ENCODE data around the gene CRISPLD2. TPM values are rescaled to one million over a fixed set of nuclear protein-coding genes. Genes with fewer than 3 reads are reported as not detected.

Gene CRISPLD2
- total RNA-seq, 1 donor: 0.99 TPM

GRCh38 chr16:84895016-84895415 is 75.2 kb downstream of the CRISPLD2 start:
- no peak overlapping the region for H3K4me3 ChIP-seq (ENCODE audit: low read depth, low read length)
- TF ChIP-seq CTCF (IDR thresholded peaks at IDR 0.05; ENCODE audit: insufficient read depth, low read length): no peak
- DNase-seq (ENCODE audit: low read depth): no peak

DNA sequence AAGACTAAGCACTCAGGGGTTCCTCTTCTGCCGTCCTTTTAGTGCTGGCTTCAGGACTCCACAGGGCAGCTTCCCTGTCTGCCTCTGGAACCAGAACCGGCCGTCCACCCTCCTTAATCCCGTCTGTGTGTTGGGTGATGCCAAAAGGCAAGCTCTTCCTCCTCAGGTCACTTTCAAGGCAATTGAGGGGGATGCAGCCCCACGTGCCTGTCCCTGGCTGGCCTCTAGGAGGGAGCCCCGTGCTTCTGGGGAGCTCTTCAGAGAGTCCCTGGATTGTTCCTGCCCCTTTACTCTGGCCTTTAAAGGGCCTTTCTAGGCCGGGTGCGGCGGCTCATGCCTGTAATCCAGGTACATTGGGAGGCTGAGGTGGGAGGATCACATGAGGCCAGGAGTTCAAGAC is 77.1 kb downstream of the CRISPLD2 start:
- no peak overlapping the region for H3K4me3 ChIP-seq (ENCODE audit: low read depth, low read length)
- DNase-seq (ENCODE audit: low read depth): no peak
- TF ChIP-seq CTCF (IDR thresholded peaks at IDR 0.05; ENCODE audit: insufficient read depth, low read length): no peak

GRCh38 chr16:84897911-84898377 is 78.2 kb downstream of the CRISPLD2 start:
- TF ChIP-seq CTCF (IDR thresholded peaks at IDR 0.05; ENCODE audit: insufficient read depth, low read length): no peak
- no peak for DNase-seq (ENCODE audit: low read depth)
- H3K4me3 ChIP-seq (ENCODE audit: low read depth, low read length): no peak overlapping the region

GRCh38 chr16:84898447-84898846 is 78.7 kb downstream of the CRISPLD2 start:
- DNase-seq (ENCODE audit: low read depth): no peak
- no peak overlapping the region for H3K4me3 ChIP-seq (ENCODE audit: low read depth, low read length)
- TF ChIP-seq CTCF (IDR thresholded peaks at IDR 0.05; ENCODE audit: insufficient read depth, low read length): no peak

DNA sequence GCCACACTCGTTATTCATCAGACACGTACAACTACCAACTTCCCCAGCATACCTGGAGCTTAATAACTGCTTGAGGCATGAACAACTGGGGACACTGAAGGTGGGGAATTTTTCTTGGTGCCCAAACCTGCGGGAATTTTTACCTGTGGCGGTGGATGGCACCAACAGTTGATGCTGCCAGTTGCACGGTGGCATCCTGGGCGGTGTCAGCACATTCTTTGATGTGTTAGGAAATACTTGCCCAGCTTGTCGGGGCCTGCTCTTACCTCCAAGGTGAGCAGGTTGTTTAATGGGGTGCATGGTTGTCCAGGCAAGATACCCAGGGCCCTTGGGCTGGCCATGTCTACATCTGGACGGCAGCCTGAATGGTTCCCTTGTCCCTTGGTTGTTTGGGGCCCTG is 79.6 kb downstream of the CRISPLD2 start:
- DNase-seq (ENCODE audit: low read depth): no peak
- TF ChIP-seq CTCF (IDR thresholded peaks at IDR 0.05; ENCODE audit: insufficient read depth, low read length): no peak
- no peak overlapping the region for H3K4me3 ChIP-seq (ENCODE audit: low read depth, low read length)

GRCh38 chr16:84905965-84906460 is 86.2 kb downstream of the CRISPLD2 start:
- H3K4me3 ChIP-seq (ENCODE audit: low read depth, low read length): no peak overlapping the region
- no peak for DNase-seq (ENCODE audit: low read depth)
- TF ChIP-seq CTCF (IDR thresholded peaks at IDR 0.05; ENCODE audit: insufficient read depth, low read length): no peak

- DNase-seq (ENCODE audit: low read depth): no peak
- TF ChIP-seq CTCF (IDR thresholded peaks at IDR 0.05; ENCODE audit: insufficient read depth, low read length): no peak
- no peak overlapping the region for H3K4me3 ChIP-seq (ENCODE audit: low read depth, low read length)
These were observed 87.3 kb downstream of the CRISPLD2 start for GRCh38 chr16:84907051-84907450.
